UCSD-AML1 (cell line): ENCODE results near the gene STAB2.

ENCODE experiments used
- DNase-seq: peaks from one replicate; lab custom pipeline; 2025; ENCODE audit not compliant: unreplicated experiment; lab: John Stamatoyannopoulos, UW

The STAB2 gene

DNA sequence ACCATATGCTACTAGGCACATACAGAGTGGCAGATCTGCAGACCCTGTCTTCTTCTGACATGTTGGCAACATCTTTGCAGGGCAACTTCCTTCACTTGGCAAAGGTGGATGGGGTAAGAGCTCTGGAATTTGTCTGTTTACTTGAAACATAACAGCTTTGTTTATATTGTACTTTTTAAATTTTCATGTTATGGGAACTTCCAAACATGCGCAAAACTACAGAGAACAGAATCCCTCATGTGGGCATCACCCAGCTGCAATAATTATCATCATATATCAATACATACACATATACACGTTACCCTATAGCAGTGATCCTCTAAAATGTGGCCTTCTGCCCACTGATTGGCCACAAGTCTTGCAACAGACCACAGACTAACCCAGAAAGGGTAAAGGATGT is 103.4 kb downstream of the STAB2 start:
- no peak for DNase-seq

DNA sequence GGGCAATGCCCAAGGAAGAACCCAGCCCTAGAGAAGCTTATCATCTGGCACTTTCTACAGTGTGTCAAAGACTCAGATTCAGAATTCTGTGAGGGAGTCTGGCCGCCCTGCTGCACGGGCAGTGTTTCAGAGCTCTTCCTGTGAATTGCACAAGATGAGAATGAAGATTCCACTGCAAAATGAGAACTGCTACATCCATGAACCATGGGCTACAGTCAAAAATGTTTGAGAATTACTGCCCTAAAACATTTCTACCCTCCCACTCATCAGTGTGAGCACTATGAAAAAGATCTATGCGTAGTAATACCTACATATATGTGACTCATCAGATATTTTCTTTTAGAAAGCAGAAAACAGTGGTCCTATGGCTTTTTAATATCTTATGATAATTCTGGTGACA is 104.0 kb downstream of the STAB2 start:
- no peak for DNase-seq

DNA sequence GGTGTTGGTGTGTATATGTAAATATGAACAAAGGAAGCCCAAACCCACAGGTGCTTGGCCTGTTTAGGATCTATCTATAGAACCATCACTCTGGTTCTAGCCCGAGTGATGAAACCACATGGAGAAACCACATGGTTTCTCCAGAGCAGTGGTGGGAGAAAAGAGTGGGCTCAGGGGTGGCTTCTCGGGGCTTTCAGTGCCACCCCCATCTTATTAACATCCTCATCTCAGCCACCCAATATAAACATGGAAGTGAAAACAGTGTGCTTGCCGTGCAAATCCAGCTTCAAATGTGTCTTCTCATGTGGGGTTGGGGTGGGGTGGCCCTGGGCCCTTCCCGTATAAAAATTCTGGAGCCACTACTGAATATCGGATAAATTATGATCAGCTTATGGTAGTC is 109.0 kb downstream of the STAB2 start:
- no peak for DNase-seq

DNA sequence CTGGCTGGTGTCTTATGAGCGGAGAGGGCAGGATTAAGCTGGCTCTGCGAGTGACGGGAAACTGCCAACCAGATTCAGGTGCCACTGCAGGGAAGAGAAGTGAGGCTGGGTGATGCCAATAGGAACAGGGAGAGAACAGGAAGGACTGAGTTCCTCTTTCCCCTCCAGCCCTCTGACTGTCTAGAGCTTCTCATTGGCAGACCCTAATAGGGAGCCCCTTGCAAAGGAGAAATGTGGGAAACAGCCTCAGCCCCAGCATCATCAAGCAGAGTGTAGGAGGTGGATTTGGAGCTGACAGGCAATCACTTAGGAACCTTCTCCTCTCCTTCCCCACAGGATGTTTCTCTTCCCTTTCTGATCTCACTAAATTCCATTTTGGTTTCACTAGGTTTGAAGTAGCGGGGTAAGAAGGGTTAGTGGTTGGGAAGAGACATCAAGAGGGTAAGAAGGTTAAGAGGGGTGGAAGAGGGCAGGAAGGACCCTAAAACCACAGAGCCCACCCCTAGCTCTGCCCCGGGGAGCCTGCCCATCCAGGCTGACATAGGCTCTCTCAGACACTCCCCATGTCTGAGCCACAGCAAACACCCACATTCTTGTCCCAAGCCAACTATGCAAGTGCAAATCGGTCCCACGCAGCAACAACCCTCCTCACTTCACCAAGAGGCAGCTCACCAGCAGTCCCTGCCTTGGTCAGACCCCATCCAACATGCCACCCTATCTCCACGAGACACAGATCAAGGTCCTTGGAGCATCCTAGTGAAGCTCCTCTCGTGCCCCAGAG is 111.1 kb downstream of the STAB2 start:
- DNase-seq, result no peak

DNA sequence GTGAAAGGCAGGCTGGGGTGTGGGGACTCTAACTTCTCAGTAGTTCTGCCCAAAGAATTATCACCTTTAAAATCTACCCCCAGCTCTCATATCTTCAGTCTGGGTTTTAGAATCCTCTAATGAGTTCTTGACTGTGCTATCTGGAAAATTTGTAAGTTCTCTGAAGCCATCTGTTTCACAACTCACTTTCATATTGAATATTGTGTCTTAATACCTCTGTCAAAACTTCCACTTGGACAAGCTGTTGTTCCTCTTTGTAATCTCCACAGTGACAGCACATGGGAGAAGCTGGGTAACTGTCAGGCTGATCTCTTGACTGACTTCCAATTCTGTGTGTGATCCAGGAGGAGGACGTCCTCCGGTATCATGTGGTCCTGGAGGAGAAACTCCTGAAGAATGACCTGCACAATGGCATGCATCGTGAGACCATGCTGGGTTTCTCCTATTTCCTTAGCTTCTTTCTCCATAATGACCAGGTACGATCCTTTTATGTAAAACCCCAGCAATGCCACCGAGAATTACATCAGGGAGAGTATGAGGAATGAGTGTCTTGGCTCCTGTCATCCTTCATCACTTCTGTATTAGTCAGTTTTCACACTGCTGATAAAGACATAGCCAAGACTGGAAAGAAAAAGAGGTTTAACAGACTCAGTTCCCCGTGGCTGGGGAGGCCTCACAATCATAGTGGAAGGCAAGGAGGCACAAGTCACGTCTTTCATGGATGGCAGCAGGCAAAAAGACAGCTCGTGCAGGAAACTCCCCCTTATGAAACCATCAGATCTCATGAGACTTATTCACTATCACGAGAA is 111.9 kb downstream of the STAB2 start:
- no peak for DNase-seq

DNA sequence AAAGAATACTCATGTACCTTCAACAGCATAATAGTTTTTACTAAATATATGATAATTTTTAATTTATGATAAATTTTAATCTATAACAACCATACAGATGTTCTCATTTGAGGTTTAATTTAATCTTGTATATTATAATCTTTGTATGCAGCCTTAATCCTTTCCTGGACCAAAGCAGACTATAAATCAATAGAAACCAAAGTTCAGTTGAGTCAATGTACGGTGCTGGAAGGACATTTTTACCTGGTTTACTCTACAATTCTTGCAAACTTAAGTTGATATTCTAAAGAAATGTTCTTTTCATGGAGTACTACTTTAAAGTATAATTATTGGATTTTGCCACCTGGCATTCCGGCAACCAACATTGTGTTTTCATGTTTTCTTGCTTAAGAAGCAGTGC is 118.0 kb downstream of the STAB2 start:
- no peak for DNase-seq

DNA sequence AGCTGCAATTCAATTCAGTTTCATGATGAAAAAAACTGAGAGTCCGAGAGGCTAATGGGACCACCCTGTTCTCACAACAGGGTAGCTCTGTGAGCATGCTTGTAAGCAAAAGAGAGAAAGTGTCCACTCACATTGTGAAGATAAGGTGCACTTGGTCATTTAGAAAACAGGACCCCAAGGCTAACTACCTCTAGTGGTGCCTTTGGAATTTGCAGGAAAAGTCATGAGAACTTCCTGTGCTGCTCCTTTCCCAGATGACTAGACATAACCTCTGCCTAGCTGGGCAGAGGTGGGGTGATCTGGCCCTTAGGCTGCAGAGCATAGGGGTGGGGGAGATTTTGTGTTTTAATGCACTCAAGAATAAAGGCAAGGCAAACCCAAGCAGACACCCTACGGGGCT is 118.9 kb downstream of the STAB2 start:
- DNase-seq, result no peak

DNA sequence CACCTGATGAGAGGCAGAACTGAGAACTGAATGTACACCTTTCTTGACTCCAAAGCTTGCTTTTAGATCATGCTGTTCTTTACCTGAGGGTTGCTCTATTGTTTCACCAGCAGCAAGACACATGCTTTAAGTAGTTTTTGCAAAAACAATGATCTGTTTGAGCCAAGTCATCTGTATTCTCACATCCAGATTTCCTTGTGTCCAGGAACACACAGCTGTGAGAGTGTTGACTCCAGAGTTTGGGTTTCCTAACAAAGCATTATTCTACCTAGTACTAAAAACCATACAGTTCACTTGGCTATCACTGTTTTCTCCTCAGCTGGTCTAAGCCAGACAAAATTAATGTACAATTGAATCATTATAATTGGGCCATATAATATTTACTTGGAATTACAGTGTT is 120.4 kb downstream of the STAB2 start:
- no peak for DNase-seq

DNA sequence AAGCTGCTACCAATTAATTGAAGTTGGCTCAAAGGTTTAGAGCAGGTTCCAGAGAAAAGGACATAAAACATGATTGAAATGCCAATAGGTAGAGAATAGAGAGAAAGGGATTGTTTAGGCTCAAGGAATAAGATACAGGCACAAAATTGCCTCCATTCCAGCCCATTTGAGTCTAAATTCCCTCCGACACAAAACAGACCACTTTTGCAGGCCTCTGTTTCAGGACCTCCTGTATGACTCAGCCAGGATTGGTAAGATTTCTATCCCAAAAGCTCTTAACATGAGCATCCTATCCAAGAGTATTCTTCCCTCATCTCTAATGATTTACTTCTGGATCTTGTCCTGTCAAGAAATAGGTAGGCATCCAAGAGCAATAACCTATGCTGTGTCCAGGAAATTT is 123.5 kb downstream of the STAB2 start:
- DNase-seq, result no peak

DNA sequence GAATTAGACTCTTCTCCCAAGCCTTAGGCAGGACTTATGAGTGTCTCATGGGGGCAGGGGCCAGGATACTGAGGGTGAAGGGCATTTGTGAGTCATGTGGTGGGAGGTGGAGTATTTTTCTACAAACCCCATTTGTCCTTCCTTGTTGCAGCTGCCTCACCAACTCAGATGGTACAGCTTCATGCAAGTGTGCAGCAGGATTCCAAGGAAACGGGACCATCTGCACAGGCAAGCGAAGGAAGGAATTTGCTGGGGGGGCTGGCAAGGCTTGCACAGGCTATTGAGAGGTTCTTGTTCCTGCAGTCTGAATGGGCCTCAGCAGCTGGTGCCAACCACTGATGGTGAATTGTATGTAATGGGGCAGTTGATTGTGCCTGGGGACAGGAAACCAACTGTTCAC is 125.1 kb downstream of the STAB2 start:
- no peak for DNase-seq

DNA sequence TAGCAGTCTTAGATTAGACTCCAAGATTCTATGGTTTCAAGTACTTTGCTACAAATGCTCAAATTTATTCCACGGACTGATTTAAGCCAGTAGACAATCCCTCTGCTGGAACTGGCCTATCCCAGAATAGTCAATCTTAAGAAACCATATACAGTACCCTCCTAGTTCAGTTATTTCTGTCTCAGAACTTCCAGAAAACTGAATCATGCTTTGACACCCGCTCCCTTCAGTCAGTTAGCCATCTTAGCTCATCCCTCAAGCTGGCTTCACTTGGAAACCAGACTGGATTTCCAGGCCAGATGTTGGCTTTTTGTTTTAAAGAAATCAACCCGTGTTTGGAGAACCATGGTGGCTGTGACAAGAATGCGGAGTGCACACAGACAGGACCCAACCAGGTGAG is 128.4 kb downstream of the STAB2 start:
- DNase-seq, result no peak

DNA sequence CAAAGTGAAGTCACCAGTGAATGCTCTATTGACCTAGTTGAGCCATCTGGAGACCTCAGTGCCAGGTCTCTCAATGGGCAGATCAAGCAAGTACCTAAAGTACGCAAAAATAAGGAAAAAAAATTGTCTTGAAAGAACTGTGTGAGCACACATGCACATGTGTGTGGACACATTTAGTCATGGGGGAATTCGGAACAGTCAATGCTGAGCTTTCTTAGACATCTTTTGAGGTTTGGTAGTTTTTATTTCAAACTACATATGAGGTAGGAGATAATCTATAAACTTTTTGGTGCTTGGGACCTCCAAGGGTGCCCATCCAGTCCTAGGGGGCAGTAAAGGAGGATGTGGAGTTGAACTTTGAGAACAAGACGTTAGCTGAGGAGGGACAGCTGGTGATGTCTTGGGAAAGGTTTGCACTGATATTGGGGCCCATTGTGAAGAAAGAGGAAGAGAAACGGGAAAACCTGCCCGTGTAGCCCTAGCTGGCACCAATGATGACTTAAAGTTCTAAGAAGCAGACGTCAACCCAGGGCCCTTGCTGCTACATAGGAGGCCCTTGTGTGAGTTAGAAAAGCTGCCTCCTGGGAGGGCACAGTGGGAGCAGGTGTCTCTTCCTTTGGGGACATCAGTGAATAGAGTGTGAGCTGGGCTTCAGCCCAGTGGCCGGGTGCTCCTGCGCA is 129.6 kb downstream of the STAB2 start:
- no peak for DNase-seq

DNA sequence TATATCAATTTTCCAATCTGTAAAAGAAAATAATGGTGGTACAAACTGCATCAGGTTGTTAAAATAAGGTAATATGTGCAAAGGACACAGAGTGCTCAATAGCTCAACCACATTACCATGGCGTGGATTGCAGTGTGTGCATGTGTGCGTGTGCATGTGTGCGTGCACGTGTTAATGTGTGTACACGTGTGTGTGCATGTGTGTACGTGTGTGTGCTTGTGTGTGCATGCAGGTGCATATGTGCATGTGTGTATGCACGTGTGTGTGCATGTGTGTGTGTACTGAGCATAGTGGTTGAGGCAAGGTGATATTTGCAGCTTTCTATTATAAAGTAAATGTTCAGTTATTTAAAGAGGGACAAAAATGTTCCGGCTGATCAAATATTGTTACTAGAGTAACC is 138.3 kb downstream of the STAB2 start:
- no peak for DNase-seq

DNA sequence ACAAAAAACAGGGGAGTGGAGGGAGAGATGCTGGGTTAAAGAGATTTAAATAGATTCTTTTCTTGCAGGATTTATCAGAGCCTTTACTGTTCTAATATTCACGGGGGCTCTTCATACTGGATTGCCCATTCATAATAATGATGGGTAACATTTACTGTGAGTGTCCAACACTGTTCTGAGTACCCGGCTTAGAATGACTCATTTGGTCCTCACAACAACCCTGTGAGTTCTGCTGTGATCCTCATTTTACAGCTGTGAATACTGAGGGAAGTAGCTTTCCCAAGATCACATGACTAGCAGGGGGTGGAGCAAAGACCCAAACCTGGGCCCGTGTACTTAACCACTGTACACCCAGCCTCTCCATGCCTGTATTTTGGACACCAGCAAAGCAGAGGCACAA is 140.6 kb downstream of the STAB2 start:
- no peak for DNase-seq

DNA sequence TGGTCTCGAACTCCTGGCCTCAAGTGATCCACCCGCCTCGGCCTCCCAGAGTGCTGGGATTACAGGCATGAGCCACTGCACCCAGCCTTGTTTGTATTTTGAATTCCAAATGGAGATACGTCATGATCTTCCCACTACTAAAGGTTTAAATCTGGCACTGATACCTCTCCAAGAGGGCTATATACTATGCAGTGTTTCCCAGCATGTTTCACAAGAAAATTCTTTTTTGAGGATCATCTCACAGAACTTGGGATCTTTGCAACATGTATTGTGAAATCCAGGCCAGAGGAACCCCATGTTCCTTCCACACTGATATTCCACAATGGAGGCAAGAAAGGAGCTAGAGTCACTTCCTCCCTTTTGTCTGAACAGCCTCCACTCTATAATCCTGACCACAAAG is 141.2 kb downstream of the STAB2 start:
- DNase-seq, result no peak

DNA sequence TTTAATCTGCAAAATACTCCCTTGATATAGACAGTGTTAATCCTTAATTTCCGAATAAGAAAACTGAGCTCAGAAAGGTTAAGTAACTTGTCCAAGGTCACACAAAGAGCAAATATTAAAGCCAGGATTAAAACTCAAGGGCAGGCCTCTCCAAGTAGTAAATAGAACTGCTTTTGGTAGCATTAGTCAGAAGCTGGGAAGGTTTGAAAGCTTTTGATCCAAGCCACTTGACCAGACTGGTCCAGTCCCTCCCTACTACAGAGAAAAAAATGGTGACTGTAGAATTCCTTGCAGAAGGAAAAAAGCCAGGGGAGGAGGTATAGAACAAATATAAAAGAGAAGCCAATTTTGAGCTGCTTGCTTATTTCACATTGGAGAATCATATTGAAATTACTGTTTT is 142.4 kb downstream of the STAB2 start:
- no peak for DNase-seq

DNA sequence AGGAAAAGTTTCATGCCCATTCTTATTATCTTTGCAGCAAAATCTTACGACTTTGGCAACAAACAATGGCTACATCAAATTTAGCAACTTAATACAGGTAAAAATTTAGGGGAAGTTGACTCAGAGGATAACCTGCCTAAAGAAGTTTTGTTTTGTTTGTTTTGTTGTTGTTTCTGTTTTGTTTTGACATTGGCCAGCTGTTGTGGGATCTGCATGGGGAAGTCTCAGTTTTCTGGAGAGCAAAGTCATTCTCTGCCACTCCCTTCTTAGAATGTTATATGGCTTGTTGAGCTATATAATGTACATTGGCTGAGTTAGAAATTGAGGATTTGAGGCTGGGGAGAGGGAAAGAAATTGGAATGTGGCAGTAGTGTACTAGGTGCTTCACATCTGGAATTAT is 144.5 kb downstream of the STAB2 start:
- no peak for DNase-seq

DNA sequence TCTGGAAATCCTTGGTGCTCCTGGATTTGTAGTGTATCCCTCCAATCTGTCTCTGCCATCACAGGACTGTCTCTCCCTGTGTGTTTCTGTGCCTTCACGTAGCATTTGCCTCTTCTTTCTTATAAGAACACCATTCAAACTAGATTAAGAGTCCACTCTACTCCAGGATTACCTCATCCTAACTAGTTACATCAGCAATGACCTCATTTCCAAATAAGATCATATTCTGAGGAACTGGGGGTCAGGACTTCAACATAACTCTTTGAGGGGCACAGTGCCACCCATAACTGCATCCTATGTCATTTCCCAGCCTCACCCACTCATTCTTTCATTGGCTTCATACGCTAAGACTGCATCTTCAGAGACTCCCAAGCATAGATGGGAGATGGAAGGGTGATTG is 147.8 kb downstream of the STAB2 start:
- no peak for DNase-seq

DNA sequence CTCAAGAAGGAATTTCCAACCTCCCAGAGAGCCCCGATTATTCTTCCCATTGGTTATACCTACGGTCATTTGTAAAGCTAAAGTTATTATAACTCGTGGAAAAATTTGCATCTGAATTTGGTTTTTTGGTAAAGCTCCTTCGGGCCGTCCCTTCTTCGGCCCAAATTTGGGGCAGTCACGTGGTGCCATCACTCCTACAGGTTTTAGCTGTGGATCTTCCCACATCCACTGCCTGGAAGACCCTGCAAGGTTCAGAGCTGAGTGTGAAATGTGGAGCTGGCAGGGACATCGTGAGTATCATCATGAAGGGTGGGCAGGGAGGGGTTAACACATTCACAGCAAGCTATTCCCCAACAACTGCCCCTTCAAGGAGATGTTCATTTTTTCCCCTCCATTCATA is 148.2 kb downstream of the STAB2 start:
- DNase-seq, result no peak

DNA sequence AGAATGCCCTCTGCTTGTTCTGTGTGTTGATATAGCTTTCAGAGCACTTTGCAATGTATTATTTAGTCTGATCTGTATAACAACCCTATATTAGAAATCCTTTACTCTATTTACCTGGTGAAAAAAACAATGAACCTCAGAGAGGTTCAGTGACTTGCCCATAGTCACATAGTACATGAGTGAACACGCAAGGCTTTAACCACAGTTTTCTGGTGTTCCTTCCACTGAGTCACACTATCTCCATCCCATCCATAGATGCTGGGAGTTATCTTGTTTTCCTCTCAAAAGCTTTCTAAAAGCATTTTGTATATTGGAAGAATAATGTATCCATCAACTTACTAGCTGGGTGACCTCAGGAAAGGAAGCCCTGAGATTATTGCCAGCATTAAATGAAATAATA is 149.5 kb downstream of the STAB2 start:
- no peak for DNase-seq

DNA sequence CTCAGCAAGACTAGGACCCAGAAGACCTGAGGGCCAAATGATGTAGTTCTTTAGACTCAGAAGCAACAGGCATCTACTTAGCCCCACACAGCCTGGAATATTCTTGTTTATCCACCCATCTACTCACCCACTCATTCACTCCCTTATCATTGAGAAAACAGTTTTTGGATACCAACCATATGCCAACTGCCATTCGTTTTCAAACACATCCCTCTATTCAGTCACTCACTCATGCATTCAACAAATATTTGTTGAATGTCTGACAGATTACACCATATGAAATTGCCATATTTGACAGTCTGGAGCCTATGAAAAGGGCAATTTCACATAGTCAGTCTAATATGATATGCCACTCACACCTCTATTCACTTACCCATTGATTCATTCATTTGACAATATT is 150.8 kb downstream of the STAB2 start:
- DNase-seq, result no peak

DNA sequence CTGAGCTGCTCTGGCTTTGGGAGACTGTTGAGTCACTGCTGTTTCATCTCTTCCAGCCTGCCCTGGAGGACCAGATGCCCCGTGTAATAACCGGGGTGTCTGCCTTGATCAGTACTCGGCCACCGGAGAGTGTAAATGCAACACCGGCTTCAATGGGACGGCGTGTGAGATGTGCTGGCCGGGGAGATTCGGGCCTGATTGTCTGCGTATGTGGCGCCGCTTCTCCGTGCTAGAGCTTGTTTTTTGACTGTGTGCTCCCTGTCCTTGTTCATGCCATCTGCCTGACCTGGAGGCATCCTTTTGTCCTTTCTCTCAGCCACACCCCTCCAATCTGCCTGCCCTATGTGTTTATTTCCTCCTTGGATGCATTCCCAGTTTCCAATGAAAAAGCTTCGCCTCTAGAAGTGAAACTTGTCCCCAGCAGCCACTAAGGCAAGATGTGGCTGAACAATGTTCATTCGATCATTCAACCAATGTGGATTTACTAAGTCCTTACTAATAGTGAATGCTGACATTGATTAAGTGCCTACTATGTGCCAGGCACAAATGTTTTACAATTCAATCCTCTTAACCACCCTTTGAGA is 155.4 kb downstream of the STAB2 start:
- no peak for DNase-seq
